T-cell (primary cell): ENCODE data around the gene GFOD1. TPM values are rescaled to one million over a fixed set of nuclear protein-coding genes. Genes with fewer than 3 reads are reported as not detected.

Experiments used
- ATAC-seq, 4 experiments: fragments of 200-7000 bp in 3 of 4; fragments of 150-1000 bp in 1 of 4; cut with Tn5 transposase; replicated peaks in 1 of 4; 1 replicate in 3 of 4; 2 replicates in 1 of 4; pipeline ENCODE4 v1.10.0; 2021; ENCODE audit warnings: moderate library complexity in 3 of 4, mild to moderate bottlenecking in 2 of 4, moderate number of reproducible peaks in 1 of 4
- CTCF ChIA-PET, 2 donors: fragments of 300-600 bp; sonication (Branson Sonifier 250); formaldehyde crosslinking; loops; one replicate each; lab custom pipeline; 2022; ENCODE audit warnings: antibody characterized with exemption in 2 of 2; lab: Charles Lee
- POLR2A ChIA-PET, 2 donors: fragments of 300-600 bp; sonication (Branson Sonifier 250); formaldehyde crosslinking; loops; one replicate each; lab custom pipeline; 2022; ENCODE audit warnings: antibody characterized with exemption in 2 of 2; lab: Charles Lee
- DNase-seq, 35 experiments: peaks; one replicate each; pipeline versions ENCODE4 v3.0.0 to v3.0.0-alpha.2; 2013 to 2023
- H3K27ac ChIP-seq: one replicate; pipeline ENCODE4 v1.5.1; 2013; ENCODE audit warnings: low read length
- H3K27me3 ChIP-seq, 2 experiments: replicated peaks in 1 of 2; 1 replicate in 1 of 2; 2 replicates in 1 of 2; pipeline versions ENCODE4 v1.6.1 to v1.7.0; 2013; ENCODE audit warnings: low read length in 1 of 2, mixed read lengths in 1 of 2; ENCODE audit not compliant: control insufficient read depth in 2 of 2, insufficient read depth in 2 of 2; ENCODE audit errors: extremely low read depth in 1 of 2
- H3K36me3 ChIP-seq, 2 donors: 1 replicate in 1 of 2; 2 replicates in 1 of 2; pipeline versions ENCODE4 v1.6.1 to v1.7.0; 2013; ENCODE audit warnings: low read length in 1 of 2; ENCODE audit not compliant: control insufficient read depth in 2 of 2, insufficient read depth in 1 of 2; ENCODE audit errors: extremely low read depth in 1 of 2
- H3K4me1 ChIP-seq, 2 experiments: 1 replicate in 1 of 2; 2 replicates in 1 of 2; pipeline versions ENCODE4 v1.6.1 to v1.7.0; 2013; ENCODE audit warnings: low read length in 2 of 2, mixed read lengths in 1 of 2; ENCODE audit not compliant: insufficient read depth in 2 of 2, control insufficient read depth in 1 of 2; ENCODE audit errors: extremely low read depth in 1 of 2
- H3K4me3 ChIP-seq, 2 donors: 1 replicate in 1 of 2; 2 replicates in 1 of 2; pipeline versions ENCODE4 v1.5.1 to v1.7.0; 2013; ENCODE audit warnings: mild to moderate bottlenecking in 2 of 2, low read length in 1 of 2, moderate library complexity in 1 of 2; ENCODE audit not compliant: control insufficient read depth in 1 of 2; ENCODE audit errors: extremely low read depth in 1 of 2
- H3K9me3 ChIP-seq: 2 replicates; pipeline ENCODE4 v1.7.0; 2013
- H3K27ac Mint-ChIP-seq, 2 donors: one replicate each; pipeline ENCODE4 v1.8.0; 2020 to 2021; ENCODE audit warnings: mild to moderate bottlenecking in 2 of 2, mixed read lengths in 2 of 2
- H3K27me3 Mint-ChIP-seq, 2 donors: one replicate each; pipeline ENCODE4 v1.8.0; 2021 to 2022; ENCODE audit warnings: mixed read lengths in 2 of 2
- H3K36me3 Mint-ChIP-seq: one replicate; pipeline ENCODE4 v1.8.0; 2021; ENCODE audit warnings: mixed read lengths
- H3K4me1 Mint-ChIP-seq, 3 donors: one replicate each; pipeline ENCODE4 v1.8.0; 2020 to 2022; ENCODE audit warnings: mixed read lengths in 3 of 3, mild to moderate bottlenecking in 1 of 3
- H3K4me3 Mint-ChIP-seq, 3 donors: one replicate each; pipeline ENCODE4 v1.8.0; 2020 to 2022; ENCODE audit warnings: mild to moderate bottlenecking in 3 of 3, mixed read lengths in 3 of 3, moderate library complexity in 3 of 3
- H3K9me3 Mint-ChIP-seq, 3 donors: one replicate each; pipeline ENCODE4 v1.8.0; 2020 to 2022; ENCODE audit warnings: mixed read lengths in 3 of 3
- WGBS: methylation state at CpG from one replicate; pipeline ENCODE4 v1.1.5; 2013; ENCODE audit warnings: missing lambda C conversion rate; ENCODE audit not compliant: insufficient coverage; 5-methylcytosine and 5-hydroxymethylcytosine counted together
- total RNA-seq, 35 experiments: library from RNA in 6 of 35; stranded (reverse) in 6 of 35; fragments of 120-200 nt in 1 of 35; gene quantifications; one replicate each; pipeline versions ENCODE4 v1.2.1 to v1.2.4 and lab custom pipeline; 2013 to 2026

The GFOD1 gene
- total RNA-seq, 5 donors from 2014 or later (not counting 1 experiment from before 2014, with no cell fraction given) = 1.9 to 3.2 (median 2.3) TPM

DNA sequence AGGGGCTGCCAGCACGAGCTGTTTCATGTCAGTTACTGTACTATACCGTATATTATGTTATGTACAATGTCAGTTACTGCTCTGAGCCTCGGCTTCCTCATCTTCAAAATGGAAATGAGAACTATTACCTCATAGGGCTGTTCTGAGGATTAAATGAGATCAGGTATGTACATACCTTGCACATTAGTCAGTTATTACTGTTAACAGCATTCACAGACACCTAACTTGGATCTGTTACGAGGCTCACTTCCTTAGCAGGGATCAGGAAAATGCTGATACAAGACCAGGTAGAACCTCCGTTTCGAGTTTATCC, 89.4 kb downstream of the GFOD1 start:
- no peaks in the 10 kb centered on the region for H3K36me3 ChIP-seq
- no peak overlapping the region for H3K27ac Mint-ChIP-seq
- DNase-seq = no peak
- ChIA-PET CTCF (interaction anchor here in 1 of 2 donors (0.6 kb wide), 1 partner anchor 151 kb away, joined by 5 read pairs; no protein-coding TSS in a partner anchor), POLR2A (interaction anchor here in 1 of 2 donors (0.6 kb wide), 1 partner anchor 43 kb away, joined by 3 read pairs; no protein-coding TSS in a partner anchor)
- H3K4me1 Mint-ChIP-seq = peaks cover 0 to 13% (median 0%) of the 10 kb centered on the region in 3 donors
- no CpG with 5 or more reads among the region's 6 CpGs for WGBS
- no peak overlapping the region for H3K4me3 ChIP-seq
- H3K27me3 ChIP-seq = no peaks in the 10 kb centered on the region
- no peak overlapping the region for H3K4me3 Mint-ChIP-seq
- H3K36me3 Mint-ChIP-seq = no peaks in the 10 kb centered on the region
- H3K4me1 ChIP-seq = peaks cover 0 to 5% of the 10 kb centered on the region in 2 experiments
- H3K27ac ChIP-seq = no peak overlapping the region
- ATAC-seq = no peak
- no peaks in the 10 kb centered on the region for H3K27me3 Mint-ChIP-seq
- no peaks in the 10 kb centered on the region for H3K9me3 Mint-ChIP-seq
- H3K9me3 ChIP-seq = no peaks in the 10 kb centered on the region

DNA sequence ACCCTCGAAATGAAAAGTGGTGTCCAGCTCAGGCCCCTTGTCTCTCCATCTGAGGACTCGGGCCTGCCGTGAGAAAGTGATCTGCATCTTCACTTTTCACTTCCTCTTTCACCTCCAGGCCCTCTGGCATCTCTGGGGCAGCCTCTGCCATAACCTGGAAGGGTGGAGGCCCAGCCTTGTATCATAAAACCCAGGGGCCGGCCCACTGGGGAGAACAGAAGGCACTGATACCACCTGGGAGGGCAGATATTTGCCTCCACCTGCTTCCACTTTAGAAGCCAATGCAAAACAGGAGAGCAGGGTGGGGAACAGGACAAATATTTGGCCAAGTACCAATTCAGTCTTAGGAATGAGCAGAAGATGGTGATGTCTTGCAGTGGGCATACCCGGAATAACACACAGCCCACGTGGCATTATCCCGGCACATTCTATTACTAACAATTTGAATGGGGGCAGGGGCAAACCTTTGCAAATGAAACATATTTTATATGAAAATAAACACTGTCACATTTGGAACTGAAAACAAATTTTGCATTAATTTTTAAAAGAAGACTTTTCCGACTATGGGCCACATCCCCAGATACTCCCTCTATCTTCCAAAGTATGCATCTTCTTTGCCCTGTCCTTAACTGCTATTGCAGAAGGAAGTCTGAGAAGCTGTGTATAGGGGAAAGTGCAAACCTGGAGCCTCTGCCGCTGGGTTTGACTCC, 89.9 kb downstream of the GFOD1 start:
- 40% methylated on average over 2 of the region's 9 CpGs for WGBS
- Histone ChIP-seq H3K4me3 (no peak overlapping the region), H3K9me3 (no peaks in the 10 kb centered on the region), H3K4me1 (peaks cover 0 to 5% of the 10 kb centered on the region in 2 experiments), H3K36me3 (no peaks in the 10 kb centered on the region), H3K27ac (no peak overlapping the region), H3K27me3 (no peaks in the 10 kb centered on the region)
- Mint-ChIP-seq H3K4me1 (peaks cover 0 to 13% (median 0%) of the 10 kb centered on the region in 3 donors), H3K4me3 (no peak overlapping the region), H3K27ac (no peak overlapping the region), H3K36me3 (no peaks in the 10 kb centered on the region), H3K27me3 (no peaks in the 10 kb centered on the region), H3K9me3 (no peaks in the 10 kb centered on the region)
- DNase-seq = peak in 1 of 35 experiments; percentile 17
- ChIA-PET POLR2A (interaction anchor here in 1 of 2 donors (0.6 kb wide), 1 partner anchor 42 kb away, joined by 3 read pairs; no protein-coding TSS in a partner anchor), CTCF (interaction anchor here in 1 of 2 donors (0.6 kb wide), 1 partner anchor 151 kb away, joined by 5 read pairs; no protein-coding TSS in a partner anchor)
- ATAC-seq = no peak

DNA sequence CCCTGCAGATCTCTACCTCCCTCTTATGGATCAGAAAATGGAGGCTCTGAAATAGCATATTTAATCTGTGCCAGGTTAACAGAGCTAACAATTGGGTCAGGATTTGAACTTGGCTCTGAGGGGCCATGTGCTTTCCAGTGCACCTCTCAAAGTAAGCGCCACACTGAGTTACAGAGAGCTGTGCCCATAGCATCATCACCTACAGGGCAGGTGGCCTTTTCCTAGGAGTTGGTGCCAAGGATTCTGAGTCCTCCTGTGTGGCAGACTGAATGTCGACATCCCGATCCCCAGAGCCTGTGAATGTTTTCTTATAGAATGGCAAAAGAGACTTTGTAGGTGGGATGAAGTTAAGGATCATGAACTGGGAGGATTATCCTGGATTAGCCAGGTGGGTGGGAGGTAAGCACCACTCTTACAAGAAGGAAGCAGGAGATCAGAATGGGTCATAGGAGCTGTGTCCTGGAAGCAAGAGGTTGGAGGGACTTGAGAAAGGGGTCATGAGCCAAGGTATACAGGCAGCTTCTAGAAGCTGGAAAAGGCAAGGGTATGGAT, 91.1 kb downstream of the GFOD1 start:
- Histone ChIP-seq H3K27ac (no peak overlapping the region), H3K4me3 (no peak overlapping the region)
- no peaks in the 10 kb centered on the region for H3K9me3 Mint-ChIP-seq

DNA sequence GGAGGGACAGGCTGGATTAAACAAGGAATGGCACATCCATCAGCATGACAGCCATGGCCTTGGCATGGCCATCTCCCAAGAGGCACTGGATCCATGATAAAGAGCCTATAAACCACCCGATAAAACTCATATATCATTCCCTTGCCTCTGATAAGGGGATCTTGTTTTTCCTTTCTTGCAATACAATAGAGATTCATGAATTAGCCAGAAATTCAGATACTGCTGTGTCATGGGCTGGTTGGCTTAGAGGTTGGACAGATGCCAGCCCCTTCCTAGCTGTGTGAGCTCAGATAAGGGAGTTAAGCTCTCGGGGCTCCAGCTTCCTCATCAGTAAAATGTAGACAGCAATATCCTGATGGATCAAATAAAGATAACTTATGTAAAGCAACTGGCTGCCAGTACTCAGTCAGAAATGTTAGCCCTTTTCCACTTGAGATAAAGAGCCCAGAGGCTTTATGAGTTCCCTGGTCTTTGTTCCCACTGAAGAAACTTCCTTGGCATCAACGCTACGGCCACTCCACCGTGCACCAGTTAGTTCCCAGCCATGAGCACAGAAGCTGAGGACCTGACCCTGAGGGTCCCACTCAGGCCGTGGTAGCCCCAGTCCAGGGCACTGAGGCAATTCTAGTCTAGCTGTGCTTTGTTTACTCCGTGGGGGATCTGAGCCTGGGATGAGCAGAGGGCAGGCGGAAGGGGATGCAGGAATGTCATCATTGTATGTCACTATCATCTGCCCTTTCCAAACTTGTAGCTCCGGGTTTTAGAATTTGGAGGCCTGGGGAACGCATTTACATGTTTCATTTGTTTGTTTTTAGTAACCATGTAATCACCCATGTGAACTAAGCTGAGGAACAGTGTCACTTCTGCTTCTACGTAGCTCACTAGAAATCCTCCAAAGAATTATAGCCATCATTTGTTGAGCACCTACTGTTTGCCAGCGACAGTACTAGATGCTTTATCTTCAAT, 91.8 kb downstream of the GFOD1 start:
- ATAC-seq (no peak), DNase-seq (peak in 1 of 35 experiments; percentile 20)
- 85% methylated on average over 6 of the region's 12 CpGs for whole genome bisulfite sequencing
- Mint-ChIP-seq H3K27ac (no peak overlapping the region), H3K36me3 (no peaks in the 10 kb centered on the region), H3K4me3 (no peak overlapping the region), H3K9me3 (no peaks in the 10 kb centered on the region), H3K27me3 (no peaks in the 10 kb centered on the region), H3K4me1 (peaks cover 6 to 18% (median 6%) of the 10 kb centered on the region in 3 donors)
- Histone ChIP-seq H3K4me1 (peaks cover 0 to 10% of the 10 kb centered on the region in 2 experiments), H3K36me3 (no peaks in the 10 kb centered on the region), H3K27me3 (no peaks in the 10 kb centered on the region), H3K4me3 (no peak overlapping the region), H3K27ac (no peak overlapping the region), H3K9me3 (no peaks in the 10 kb centered on the region)
- ChIA-PET POLR2A (interaction anchor here in 1 of 2 donors (0.6 kb wide), 1 partner anchor 474 kb away, joined by 4 read pairs; no protein-coding TSS in a partner anchor), CTCF (interaction anchor here in 1 of 2 donors (0.7 kb wide), 1 partner anchor 58 kb away, joined by 4 read pairs; no protein-coding TSS in a partner anchor)

More for the DNA sequence above, 91.1 kb downstream of the GFOD1 start:
- Histone ChIP-seq H3K4me1 (peaks cover 0 to 5% of the 10 kb centered on the region in 2 experiments), H3K9me3 (no peaks in the 10 kb centered on the region), H3K36me3 (no peaks in the 10 kb centered on the region), H3K27me3 (no peaks in the 10 kb centered on the region)
- H3K36me3 Mint-ChIP-seq = no peaks in the 10 kb centered on the region
- 100% methylated on average over 2 of the region's 3 CpGs for WGBS
- H3K27ac Mint-ChIP-seq = no peak overlapping the region
- ChIA-PET CTCF (interaction anchor here in 1 of 2 donors (0.7 kb wide), 1 partner anchor 59 kb away, joined by 4 read pairs; no protein-coding TSS in a partner anchor), POLR2A (interaction anchor here in 1 of 2 donors (0.6 kb wide), 1 partner anchor 475 kb away, joined by 4 read pairs; no protein-coding TSS in a partner anchor)
- H3K4me3 Mint-ChIP-seq = no peak overlapping the region
- no peaks in the 10 kb centered on the region for H3K27me3 Mint-ChIP-seq
- DNase-seq (no peak), ATAC-seq (no peak)
- peaks cover 0 to 13% (median 0%) of the 10 kb centered on the region in 3 donors for H3K4me1 Mint-ChIP-seq

DNA sequence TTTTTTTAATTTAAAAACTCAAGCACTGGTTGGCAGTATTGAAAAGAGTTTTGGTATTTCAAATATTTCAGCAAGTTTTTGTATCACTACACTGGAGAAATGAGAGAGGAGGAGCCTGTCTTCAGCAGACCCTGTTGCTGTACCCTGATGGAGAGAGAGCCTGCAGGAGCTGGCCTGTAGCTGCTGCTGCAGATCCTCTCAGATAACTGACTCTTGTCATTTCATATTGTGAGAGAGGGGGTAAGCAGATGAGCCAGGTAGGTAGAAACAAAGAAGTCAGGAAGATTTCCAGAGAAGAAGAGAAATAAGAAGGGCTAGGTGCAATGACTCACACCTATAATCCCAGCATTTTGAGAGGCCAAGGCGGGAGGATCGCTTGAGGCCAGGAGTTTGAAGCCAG, 94.9 kb downstream of the GFOD1 start:
- H3K9me3 ChIP-seq = no peaks in the 10 kb centered on the region
- POLR2A ChIA-PET = interaction anchor here in 1 of 2 donors (0.6 kb wide), 1 partner anchor 749 kb away, joined by 7 read pairs; no protein-coding TSS in a partner anchor
- no peak overlapping the region for H3K27ac ChIP-seq
- CTCF ChIA-PET = no interaction called here
- ATAC-seq = no peak
- H3K27me3 ChIP-seq = no peaks in the 10 kb centered on the region
- Mint-ChIP-seq H3K27ac (no peak overlapping the region), H3K4me3 (no peak overlapping the region), H3K27me3 (no peaks in the 10 kb centered on the region), H3K36me3 (no peaks in the 10 kb centered on the region), H3K9me3 (no peaks in the 10 kb centered on the region), H3K4me1 (peaks cover 6 to 25% (median 7%) of the 10 kb centered on the region in 3 donors)
- H3K4me1 ChIP-seq = peaks cover 0 to 16% of the 10 kb centered on the region in 2 experiments
- no peak for DNase-seq
- H3K4me3 ChIP-seq = no peak overlapping the region
- no peaks in the 10 kb centered on the region for H3K36me3 ChIP-seq
- no CpG with 5 or more reads among the region's 2 CpGs for WGBS
